Effector CD4-positive, alpha-beta T cell (primary cell): Measurements from ENCODE around the gene GAS7.
"Not testable (repeated sequence)": the region's sequence is repeated elsewhere in the genome, so short reads cannot be mapped to it uniquely, and the experiment has no call there.

Experiments used
- DNase-seq: peaks from one replicate; pipeline ENCODE4 v3.0.0-alpha.2; 2020

The GAS7 gene

GRCh38 chr17:10042589-10043244 lies 155.7 kb downstream of the GAS7 start:
- no peak for DNase-seq

GRCh38 chr17:10041916-10042588 lies 156.4 kb downstream of the GAS7 start:
- DNase-seq = no peak

- no peak for DNase-seq
Observed at GRCh38 chr17:10041287-10041612, 157.2 kb downstream of the GAS7 start.

GRCh38 chr17:10036511-10037061 lies 161.8 kb downstream of the GAS7 start:
- DNase-seq = no peak

DNA sequence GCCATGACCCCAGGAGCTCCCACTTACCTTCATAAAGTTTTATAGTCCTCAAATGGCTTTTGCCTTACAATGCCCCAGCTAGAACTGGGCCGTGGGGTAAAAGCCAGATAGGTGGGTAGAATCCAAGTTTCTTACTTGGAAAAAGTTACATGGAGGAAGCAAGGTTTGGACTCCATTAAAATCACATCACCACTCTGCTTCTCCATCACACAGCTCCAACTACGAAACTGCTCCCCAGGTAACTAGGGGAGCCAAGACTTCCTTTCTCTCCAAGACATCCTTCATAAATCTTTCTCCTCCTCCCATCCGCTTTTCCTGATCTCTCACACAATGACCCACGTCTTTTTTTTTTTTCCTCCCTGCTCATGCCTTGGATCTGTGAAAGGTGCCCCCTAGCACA lies 162.5 kb downstream of the GAS7 start:
- DNase-seq = no peak

DNA sequence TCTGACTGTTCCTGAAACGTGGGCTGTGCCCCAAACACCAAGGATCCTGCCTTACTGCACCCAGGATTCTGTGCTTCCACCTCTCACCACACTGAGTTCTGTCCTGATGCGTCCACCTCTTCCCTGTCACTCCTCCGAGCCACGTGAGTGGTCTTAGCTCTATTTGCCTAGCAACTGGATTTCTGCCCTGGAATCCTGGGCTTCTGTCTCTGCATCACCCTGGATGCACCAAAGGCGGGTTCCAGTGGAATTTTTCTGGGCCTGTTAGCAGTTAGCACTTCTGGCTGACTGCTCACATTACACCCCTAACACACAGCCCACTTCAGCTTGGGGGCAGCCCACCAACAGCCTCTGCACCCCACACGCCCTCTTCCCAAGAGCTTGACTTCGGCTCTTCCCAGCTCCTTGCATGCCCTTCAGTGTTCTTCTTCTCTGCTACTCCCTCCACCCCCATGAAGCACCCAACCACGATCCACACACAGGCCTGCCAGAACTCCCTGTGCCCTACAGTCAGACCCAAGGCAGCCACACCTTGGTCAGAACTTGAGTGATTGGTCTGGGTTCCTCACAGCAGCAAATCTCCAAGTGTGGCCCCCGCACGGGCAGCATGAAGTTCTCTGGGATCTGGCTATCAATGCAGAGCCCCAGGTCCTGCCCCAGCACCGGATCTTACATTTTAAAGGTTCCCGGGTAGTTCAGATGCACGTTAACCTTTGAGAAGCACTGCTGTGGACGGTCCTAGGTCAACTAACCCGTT lies 163.5 kb downstream of the GAS7 start:
- no peak for DNase-seq

DNA sequence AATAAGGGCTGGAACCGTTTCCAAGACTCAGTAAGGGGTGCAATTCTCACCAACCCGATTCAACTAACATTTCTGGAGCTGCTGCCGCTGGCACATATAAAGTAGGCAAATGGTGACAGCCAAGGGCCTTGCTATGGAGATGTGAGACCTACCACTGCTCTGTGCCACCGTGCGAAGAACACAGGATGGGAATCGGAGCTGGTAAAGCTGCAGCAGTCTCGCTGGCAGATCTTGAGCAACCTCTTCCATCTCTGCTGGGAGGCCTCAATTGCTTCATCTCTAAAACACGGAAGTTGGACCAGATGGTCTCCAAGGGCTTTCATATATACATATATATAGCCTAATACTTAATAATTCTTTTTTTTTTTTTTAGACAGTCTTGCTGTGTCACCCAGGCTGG lies 164.4 kb downstream of the GAS7 start:
- no peak for DNase-seq

- DNase-seq = no peak
Observed at GRCh38 chr17:10033449-10033848, 165.0 kb downstream of the GAS7 start.

GRCh38 chr17:10032118-10032852 lies 166.1 kb downstream of the GAS7 start:
- DNase-seq = no peak

- no peak for DNase-seq
Observed at GRCh38 chr17:10031606-10032005, 166.8 kb downstream of the GAS7 start.

DNA sequence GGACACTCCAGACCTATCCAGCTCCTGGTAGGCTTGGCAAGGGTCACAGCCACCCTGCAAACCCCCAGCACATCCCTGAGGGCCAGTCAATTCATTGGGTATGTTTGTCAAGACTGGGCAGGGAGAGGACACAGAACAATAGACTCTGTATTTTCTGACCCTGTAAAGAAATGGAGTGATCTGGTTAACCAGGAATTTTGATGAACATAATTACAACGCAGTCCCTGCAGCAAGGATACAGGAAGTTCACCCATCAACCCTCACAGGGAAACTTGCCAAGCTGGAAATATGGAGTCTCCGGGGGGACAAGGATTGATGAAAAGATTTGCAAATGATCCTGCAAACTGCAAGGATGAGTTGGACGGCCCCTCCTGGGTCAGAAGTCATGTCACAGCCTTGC lies 167.3 kb downstream of the GAS7 start:
- DNase-seq = no peak

DNA sequence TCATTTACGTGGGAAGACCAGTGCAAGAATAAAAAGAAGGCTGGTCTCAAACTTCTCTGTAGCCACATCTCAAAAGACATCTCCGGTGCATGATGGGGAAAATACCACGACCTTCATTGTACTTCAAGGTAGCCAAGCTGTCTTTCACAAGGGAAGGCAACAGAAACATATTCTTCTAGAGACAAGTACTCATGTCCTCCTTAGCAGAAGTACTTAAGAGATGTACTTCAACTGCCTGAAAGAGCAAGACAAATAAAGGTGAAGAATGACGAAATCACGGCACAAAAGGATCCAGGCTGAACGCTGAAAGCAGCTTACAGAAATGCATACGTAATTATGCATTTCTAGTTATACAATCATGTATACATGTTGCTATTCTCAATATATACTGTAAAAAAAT lies 169.3 kb downstream of the GAS7 start:
- DNase-seq = no peak

GRCh38 chr17:10025976-10026901 lies 172.2 kb downstream of the GAS7 start:
- DNase-seq = no peak

DNA sequence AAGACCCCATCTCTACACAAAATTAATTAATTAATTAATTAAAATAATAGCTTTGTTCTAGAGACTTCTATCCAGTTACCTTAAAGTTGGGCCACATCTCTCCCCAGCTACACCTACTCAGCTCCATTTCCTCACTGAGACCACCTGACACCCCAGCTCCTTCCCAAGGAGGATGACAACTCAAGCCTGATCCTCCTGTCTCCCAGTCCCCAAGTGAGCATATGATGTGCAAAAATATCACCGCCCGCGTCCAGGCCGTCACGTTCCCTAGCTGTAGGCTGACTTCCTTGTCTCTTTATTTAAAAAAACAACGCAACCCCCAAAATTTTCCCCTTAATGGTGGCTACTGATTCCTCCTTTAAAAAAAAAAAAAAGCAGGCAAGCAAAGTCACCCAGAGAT lies 173.2 kb downstream of the GAS7 start:
- DNase-seq = no peak

DNA sequence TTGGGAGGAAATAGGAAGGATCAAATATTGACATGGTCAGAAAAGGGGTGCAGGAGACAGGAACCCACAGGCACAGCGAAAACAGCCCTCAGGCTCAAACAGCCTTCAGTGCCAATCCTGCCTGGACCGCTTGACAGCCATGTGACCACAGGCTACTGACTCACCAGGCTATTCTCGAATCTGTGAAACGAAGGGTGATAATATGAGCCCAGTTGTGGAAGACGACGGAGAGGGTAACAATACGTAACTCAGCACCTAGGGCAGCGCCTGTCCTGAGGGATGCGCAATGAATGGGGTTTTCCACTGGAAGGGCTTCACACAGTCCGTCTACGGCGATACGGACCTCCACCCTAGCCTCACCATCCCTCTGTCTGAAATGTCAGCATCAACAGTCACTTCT lies 176.0 kb downstream of the GAS7 start:
- no peak for DNase-seq

DNA sequence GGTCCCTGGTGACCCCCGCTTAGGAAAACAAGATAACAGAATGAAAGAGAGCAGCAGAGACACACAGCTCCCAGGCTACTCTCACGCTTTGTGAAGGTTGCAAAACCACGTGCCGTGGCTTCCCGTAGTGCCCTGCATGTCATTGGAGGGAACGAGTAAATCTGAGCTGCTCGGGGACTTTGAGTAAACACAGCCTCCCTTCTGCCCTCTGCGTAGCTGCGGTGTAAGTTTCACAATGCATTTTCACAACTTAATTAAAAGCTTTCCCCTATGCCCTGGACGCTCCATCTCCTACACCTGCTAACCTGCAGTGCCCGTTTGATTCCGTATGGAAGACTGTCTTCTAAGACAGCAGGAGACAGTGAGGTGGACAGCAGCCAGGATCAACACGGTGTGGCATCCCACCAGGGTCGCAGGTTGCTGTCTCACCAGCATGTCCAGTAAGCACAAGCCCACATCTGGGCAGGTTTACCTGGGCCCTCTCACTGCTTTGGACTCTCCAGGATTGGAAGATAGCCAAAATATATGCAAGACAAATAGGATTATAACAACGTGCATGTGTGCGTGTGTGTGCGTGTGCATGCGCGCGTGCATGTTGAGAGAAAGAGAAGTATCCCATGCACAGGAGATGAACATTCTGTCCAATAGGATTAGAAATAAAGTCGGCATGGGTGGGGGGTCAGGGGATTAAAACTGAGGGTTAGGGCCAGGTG lies 177.0 kb downstream of the GAS7 start:
- DNase-seq = no peak

GRCh38 chr17:10019941-10020451 lies 178.4 kb downstream of the GAS7 start:
- no peak for DNase-seq

- DNase-seq = no peak
Observed at GRCh38 chr17:10018461-10018891, 179.9 kb downstream of the GAS7 start.

GRCh38 chr17:10016958-10017570 lies 181.3 kb downstream of the GAS7 start:
- DNase-seq = not testable (repeated sequence)

DNA sequence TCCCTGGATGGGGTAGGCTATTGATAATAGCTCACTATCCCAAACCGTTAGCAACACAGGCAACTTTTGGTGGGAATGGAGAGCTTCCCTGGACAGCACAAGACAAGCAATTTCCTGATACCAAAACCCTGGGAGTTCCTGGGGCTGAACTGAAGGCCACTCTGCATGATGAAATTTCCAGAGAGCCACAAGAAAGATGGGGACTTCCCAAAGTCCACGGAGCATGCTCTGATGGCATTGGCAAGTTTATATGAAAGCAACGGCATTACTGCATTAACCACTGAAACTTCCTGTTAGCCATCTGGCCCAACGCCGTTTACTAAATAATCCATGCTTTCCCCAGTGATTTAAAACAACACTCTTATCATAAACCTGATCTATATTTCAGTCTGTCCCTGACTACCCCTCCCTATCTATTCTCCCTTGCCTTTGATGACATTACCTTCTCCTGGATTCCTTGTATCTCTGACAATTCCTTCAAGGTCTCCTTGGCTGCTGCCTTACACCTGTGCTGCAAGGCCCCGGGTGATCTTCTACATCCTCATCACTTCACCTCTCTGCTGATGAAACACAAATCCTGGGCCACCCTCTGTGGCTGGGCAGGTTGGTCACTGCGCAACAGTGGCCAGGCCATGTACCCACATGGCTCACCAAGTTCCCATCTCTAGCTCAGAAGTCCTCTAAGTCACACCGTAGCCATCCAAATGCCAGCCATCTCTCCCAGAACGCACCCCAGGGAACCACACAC lies 184.9 kb downstream of the GAS7 start:
- no peak for DNase-seq
